GM23248 (cell line): ENCODE results near the gene NUDT22.

Experiments used
- EZH2 ChIP-seq: fragments of 200-600 bp; sonication (generic); IDR thresholded peaks from 2 replicates; pipeline ENCODE4 v1.6.1; 2018; ENCODE audit warnings: antibody characterized with exemption, mild to moderate bottlenecking; ENCODE audit not compliant: insufficient read depth, poor library complexity, severe bottlenecking
- EZH2phosphoT487 ChIP-seq: fragments of 200-600 bp; sonication (generic); IDR thresholded peaks from 2 replicates; pipeline ENCODE4 v1.6.1; 2018; ENCODE audit warnings: antibody characterized with exemption, moderate library complexity, mild to moderate bottlenecking, low read depth; ENCODE audit not compliant: insufficient read depth

- TF ChIP-seq EZH2 (no peak), EZH2phosphoT487 (no peak)
Observed at GRCh38 chr11:64203421-64204079, 22.5 kb upstream of the NUDT22 start.
